ENCODE data around the gene OR52E2. TPM values are rescaled to one million over a fixed set of nuclear protein-coding genes. Genes with fewer than 3 reads are reported as not detected.
"Not testable (repeated sequence)": the region's sequence is repeated elsewhere in the genome, so short reads cannot be mapped to it uniquely, and the experiment has no call there.

OR52E2 gene
- not detected in 2 replicates for total RNA-seq (2014; rRNA removed; shearing (Covaris generic))
- not detected in 2 replicates for polyA plus RNA-seq (2014; cell fraction: nucleus; rRNA removed)

- no peak for DNase-seq (ENCODE audit: extremely low read depth, low read depth)
Measured at GRCh38 chr11:5059391-5059790, at the start of gene OR52E2. Gene OR52E2, minus strand, starts transcription at chr11:5059627. Its CDS starts 0 bp downstream, at chr11:5059627.

- DNase-seq (ENCODE audit: extremely low read depth, low read depth), result no peak
Measured at GRCh38 chr11:5107285-5107684, 47.9 kb upstream of the OR52E2 start.

GRCh38 chr11:5103066-5103465 lies 43.6 kb upstream of the OR52E2 start:
- no peak for DNase-seq (ENCODE audit: extremely low read depth, low read depth)

GRCh38 chr11:5102246-5102645 lies 42.8 kb upstream of the OR52E2 start:
- no peak for DNase-seq (ENCODE audit: extremely low read depth, low read depth)

- DNase-seq (ENCODE audit: extremely low read depth, low read depth), result no peak
Measured at GRCh38 chr11:5096011-5096410, 36.6 kb upstream of the OR52E2 start.

- DNase-seq (ENCODE audit: extremely low read depth, low read depth), result no peak
Measured at GRCh38 chr11:5092821-5093585, 33.6 kb upstream of the OR52E2 start.

- DNase-seq (ENCODE audit: extremely low read depth, low read depth), result no peak
Measured at GRCh38 chr11:5090668-5091067, 31.2 kb upstream of the OR52E2 start.

GRCh38 chr11:5088556-5088955 lies 29.1 kb upstream of the OR52E2 start:
- DNase-seq (ENCODE audit: extremely low read depth, low read depth), result no peak

GRCh38 chr11:5083602-5084001 lies 24.2 kb upstream of the OR52E2 start:
- DNase-seq (ENCODE audit: extremely low read depth, low read depth), result no peak

- DNase-seq (ENCODE audit: extremely low read depth, low read depth), result no peak
Measured at GRCh38 chr11:5081405-5081804, 22.0 kb upstream of the OR52E2 start.

- no peak for DNase-seq (ENCODE audit: extremely low read depth, low read depth)
Measured at GRCh38 chr11:5071799-5072198, 12.4 kb upstream of the OR52E2 start.

GRCh38 chr11:5069272-5069671 lies 9.8 kb upstream of the OR52E2 start, which contains the start of gene OR52E1:
Gene OR52E1, plus strand, starts transcription at chr11:5069572.
- DNase-seq (ENCODE audit: extremely low read depth, low read depth), result no peak

GRCh38 chr11:5065027-5065426 lies 5.6 kb upstream of the OR52E2 start:
- no peak for DNase-seq (ENCODE audit: extremely low read depth, low read depth)

- DNase-seq (ENCODE audit: extremely low read depth, low read depth), result not testable (repeated sequence)
Measured at GRCh38 chr11:5058679-5059078, 748 bp downstream of the OR52E2 start.

- DNase-seq (ENCODE audit: extremely low read depth, low read depth), result no peak
Measured at GRCh38 chr11:5046754-5047330, 12.6 kb downstream of the OR52E2 start.

GRCh38 chr11:5046226-5046625 lies 13.2 kb downstream of the OR52E2 start, which contains the start of gene OR52J3:
Gene OR52J3, plus strand, starts transcription at chr11:5046526. Its CDS starts 0 bp downstream, at chr11:5046526.
- no peak for DNase-seq (ENCODE audit: extremely low read depth, low read depth)

GRCh38 chr11:5043380-5043779 lies 16.0 kb downstream of the OR52E2 start:
- DNase-seq (ENCODE audit: extremely low read depth, low read depth), result no peak

GRCh38 chr11:5042091-5042490 lies 17.3 kb downstream of the OR52E2 start:
- no peak for DNase-seq (ENCODE audit: extremely low read depth, low read depth)

- DNase-seq (ENCODE audit: extremely low read depth, low read depth), result no peak
Measured at GRCh38 chr11:5040876-5041275, 18.6 kb downstream of the OR52E2 start.

- DNase-seq (ENCODE audit: extremely low read depth, low read depth), result no peak
Measured at GRCh38 chr11:5038341-5038740, 21.1 kb downstream of the OR52E2 start.

- no peak for DNase-seq (ENCODE audit: extremely low read depth, low read depth)
Measured at GRCh38 chr11:5037926-5038325, 21.5 kb downstream of the OR52E2 start.

GRCh38 chr11:5036669-5037068 lies 22.8 kb downstream of the OR52E2 start:
- no peak for DNase-seq (ENCODE audit: extremely low read depth, low read depth)
